ENCODE results near the gene C14orf119.

GRCh38 chr14:23078692-23079116 is 16.6 kb upstream of the C14orf119 start:
- TF ChIP-seq, protein P1, sequence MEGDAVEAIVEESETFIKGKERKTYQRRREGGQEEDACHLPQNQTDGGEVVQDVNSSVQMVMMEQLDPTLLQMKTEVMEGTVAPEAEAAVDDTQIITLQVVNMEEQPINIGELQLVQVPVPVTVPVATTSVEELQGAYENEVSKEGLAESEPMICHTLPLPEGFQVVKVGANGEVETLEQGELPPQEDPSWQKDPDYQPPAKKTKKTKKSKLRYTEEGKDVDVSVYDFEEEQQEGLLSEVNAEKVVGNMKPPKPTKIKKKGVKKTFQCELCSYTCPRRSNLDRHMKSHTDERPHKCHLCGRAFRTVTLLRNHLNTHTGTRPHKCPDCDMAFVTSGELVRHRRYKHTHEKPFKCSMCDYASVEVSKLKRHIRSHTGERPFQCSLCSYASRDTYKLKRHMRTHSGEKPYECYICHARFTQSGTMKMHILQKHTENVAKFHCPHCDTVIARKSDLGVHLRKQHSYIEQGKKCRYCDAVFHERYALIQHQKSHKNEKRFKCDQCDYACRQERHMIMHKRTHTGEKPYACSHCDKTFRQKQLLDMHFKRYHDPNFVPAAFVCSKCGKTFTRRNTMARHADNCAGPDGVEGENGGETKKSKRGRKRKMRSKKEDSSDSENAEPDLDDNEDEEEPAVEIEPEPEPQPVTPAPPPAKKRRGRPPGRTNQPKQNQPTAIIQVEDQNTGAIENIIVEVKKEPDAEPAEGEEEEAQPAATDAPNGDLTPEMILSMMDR (IDR thresholded peaks at IDR 0.05) = no peak
- no peak for TF ChIP-seq TCF7 (CRISPR knock-in tag; IDR thresholded peaks at IDR 0.05; ENCODE audit: low read depth)
- TF ChIP-seq SP1 (CRISPR knock-in tag; conservative IDR thresholded peaks at IDR 0.05) = no peak
- TF ChIP-seq MAX (CRISPR knock-in tag; IDR thresholded peaks at IDR 0.05) = no peak
- no peak for TF ChIP-seq FOXP4 (CRISPR knock-in tag; IDR thresholded peaks at IDR 0.05)
- no peak for TF ChIP-seq ZNF121 (CRISPR knock-in tag; IDR thresholded peaks at IDR 0.05)
- no peak for TF ChIP-seq CREM (CRISPR knock-in tag; IDR thresholded peaks at IDR 0.05)
- TF ChIP-seq, protein P2, sequence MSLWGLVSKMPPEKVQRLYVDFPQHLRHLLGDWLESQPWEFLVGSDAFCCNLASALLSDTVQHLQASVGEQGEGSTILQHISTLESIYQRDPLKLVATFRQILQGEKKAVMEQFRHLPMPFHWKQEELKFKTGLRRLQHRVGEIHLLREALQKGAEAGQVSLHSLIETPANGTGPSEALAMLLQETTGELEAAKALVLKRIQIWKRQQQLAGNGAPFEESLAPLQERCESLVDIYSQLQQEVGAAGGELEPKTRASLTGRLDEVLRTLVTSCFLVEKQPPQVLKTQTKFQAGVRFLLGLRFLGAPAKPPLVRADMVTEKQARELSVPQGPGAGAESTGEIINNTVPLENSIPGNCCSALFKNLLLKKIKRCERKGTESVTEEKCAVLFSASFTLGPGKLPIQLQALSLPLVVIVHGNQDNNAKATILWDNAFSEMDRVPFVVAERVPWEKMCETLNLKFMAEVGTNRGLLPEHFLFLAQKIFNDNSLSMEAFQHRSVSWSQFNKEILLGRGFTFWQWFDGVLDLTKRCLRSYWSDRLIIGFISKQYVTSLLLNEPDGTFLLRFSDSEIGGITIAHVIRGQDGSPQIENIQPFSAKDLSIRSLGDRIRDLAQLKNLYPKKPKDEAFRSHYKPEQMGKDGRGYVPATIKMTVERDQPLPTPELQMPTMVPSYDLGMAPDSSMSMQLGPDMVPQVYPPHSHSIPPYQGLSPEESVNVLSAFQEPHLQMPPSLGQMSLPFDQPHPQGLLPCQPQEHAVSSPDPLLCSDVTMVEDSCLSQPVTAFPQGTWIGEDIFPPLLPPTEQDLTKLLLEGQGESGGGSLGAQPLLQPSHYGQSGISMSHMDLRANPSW (CRISPR knock-in tag; conservative IDR thresholded peaks at IDR 0.05; ENCODE audit: low read depth) = no peak
- TF ChIP-seq, protein P3, sequence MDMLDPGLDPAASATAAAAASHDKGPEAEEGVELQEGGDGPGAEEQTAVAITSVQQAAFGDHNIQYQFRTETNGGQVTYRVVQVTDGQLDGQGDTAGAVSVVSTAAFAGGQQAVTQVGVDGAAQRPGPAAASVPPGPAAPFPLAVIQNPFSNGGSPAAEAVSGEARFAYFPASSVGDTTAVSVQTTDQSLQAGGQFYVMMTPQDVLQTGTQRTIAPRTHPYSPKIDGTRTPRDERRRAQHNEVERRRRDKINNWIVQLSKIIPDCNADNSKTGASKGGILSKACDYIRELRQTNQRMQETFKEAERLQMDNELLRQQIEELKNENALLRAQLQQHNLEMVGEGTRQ (CRISPR knock-in tag; IDR thresholded peaks at IDR 0.05) = no peak
- TF ChIP-seq, protein P4, sequence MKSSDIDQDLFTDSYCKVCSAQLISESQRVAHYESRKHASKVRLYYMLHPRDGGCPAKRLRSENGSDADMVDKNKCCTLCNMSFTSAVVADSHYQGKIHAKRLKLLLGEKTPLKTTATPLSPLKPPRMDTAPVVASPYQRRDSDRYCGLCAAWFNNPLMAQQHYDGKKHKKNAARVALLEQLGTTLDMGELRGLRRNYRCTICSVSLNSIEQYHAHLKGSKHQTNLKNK (CRISPR knock-in tag; IDR thresholded peaks at IDR 0.05) = no peak
- no peak for TF ChIP-seq ATF2 (CRISPR knock-in tag; IDR thresholded peaks at IDR 0.05; ENCODE audit: borderline replicate concordance, low read depth)
- TF ChIP-seq ATF3 (CRISPR knock-in tag; conservative IDR thresholded peaks at IDR 0.05) = no peak

Data from WTC11 (cell line).